NOMO-1 treated with dmso at 0.1 percent for 144 hours (cell line): ENCODE results near the gene PPFIBP1.
"Not testable (repeated sequence)": the region's sequence is repeated elsewhere in the genome, so short reads cannot be mapped to it uniquely, and the experiment has no call there.

Experiments
- DNase-seq: peaks from one replicate; lab custom pipeline; 2025; ENCODE audit not compliant: unreplicated experiment; lab: John Stamatoyannopoulos, UW

PPFIBP1 gene

GRCh38 chr12:27622436-27623195 is 98.6 kb downstream of the PPFIBP1 start:
- no peak for DNase-seq

DNA sequence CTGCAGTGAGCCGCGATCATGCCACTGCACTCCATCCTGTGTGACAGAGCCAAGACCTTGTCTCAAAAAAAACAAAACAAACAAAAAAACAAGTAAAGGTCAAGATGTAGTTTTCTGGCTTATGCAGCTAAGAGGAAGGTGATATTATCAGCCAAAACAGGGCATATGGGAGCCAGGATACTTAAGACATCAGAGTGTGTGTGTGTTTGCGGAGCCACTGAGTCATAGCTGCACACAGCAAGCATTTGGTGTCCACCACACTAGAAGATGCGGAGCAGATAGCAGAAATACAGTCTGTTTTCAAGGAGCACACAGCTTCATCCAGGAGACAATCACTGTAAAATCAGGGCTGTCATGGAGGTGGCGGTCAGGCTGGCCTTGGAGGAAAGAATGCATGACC is 99.6 kb downstream of the PPFIBP1 start:
- no peak for DNase-seq

DNA sequence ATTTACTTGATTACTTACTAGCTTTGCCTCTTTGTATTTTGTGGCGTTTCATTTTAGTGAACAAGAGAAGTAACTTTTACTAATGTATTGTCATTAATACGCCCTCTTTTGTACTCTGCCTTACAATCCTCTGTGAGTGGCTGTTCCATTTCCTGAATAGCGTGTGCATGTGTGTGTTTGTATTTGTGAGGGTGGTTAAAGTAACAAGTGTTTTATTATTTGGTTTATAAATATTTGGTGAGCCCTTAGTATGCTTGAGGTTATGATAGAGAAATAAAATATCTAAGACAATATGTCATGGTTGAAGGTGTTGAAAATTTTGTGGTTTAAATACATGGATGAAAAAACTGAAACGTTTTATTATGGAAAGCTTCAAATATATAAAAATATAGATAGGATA is 100.6 kb downstream of the PPFIBP1 start:
- DNase-seq: no peak

- DNase-seq: peak; percentile 41
Observed at GRCh38 chr12:27627123-27627852, 103.3 kb downstream of the PPFIBP1 start.

DNA sequence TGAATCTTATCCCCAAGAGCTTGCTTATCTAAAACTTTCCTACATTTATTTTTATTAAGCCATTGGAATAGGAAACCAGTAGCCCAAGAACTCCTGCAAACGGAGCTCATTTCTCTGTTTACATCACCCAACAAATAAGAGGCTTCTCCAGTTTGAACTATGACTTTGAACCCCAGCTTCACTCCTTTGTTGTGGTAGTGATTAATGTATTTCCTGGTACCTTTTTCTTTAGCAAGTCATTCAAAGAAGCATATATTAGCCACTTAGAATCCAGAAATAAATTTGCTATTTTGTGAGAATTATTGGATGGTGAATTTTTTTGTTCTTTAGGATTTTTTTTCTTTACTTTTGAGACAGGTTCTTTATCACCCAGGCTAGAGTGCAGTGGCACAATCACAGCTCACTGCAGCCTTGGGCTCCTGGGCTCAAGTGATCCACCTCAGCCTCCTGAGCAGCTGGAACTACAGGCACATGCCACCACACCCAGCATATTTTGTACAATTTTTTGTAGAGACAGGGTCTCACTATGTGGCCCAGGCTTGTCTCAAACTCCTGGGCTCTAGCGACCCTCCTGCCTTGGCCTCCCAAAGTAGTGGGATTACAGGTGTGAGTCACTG is 104.0 kb downstream of the PPFIBP1 start:
- not testable (repeated sequence) for DNase-seq

- not testable (repeated sequence) for DNase-seq
Observed at GRCh38 chr12:27630219-27630618, 106.2 kb downstream of the PPFIBP1 start.

DNA sequence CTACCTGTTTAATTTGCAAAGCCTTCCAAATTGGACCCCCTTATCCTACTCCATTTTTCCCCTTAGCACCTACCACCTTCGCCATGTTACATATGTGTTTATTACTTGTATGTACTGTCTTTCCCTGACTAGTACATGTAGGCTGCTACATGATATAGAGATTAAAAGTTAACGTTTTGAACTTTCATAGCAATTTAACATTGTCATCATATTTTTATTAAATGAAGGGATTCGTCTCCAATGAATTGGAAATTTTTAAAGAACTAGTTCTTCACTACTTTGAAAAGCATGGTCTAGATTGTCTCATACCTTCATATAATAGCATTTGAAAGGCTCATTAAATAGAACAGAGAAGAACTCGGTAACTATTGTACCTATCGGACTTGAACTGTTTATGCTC is 107.4 kb downstream of the PPFIBP1 start:
- no peak for DNase-seq

DNA sequence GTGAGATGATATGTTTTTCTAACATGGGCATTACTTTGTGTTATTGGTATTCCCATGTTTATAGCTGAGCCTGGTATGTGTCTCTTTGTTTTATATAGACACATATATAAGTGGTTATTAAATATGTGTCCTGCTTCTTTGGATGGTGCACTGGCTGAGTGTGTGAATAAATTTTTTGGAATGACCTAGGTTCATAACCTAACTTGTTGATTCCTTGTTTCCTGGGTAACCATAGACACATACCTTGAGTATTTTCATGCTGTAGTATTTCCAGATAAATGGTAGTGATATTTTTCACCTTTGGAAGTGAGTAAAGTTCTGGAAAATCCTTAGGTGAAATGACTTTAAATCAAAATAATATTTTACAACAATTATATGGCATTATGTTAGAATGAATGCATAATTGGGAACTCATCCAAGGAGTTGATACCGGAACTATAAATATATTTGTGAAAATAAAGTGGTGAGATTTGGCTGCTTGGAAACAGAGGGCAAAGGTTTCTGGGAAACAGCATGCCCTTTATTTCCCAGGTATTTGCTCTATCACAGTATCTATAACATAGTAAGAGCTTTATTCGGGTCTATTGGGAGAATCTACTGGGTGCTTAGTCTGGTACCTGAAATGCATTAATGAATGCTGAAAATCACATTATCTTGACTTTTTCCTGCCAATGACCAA is 107.9 kb downstream of the PPFIBP1 start:
- DNase-seq: no peak

- DNase-seq: peak; percentile 12
Observed at GRCh38 chr12:27635349-27635972, 111.5 kb downstream of the PPFIBP1 start.

GRCh38 chr12:27636569-27636968 is 112.6 kb downstream of the PPFIBP1 start:
- not testable (repeated sequence) for DNase-seq

- DNase-seq: no peak
Observed at GRCh38 chr12:27637524-27637923, 113.5 kb downstream of the PPFIBP1 start.

GRCh38 chr12:27639265-27639664 is 115.3 kb downstream of the PPFIBP1 start:
- no peak for DNase-seq

- DNase-seq: not testable (repeated sequence)
Observed at GRCh38 chr12:27640566-27641200, 116.7 kb downstream of the PPFIBP1 start.

- DNase-seq: not testable (repeated sequence)
Observed at GRCh38 chr12:27642361-27642760, 118.4 kb downstream of the PPFIBP1 start.

- DNase-seq: not testable (repeated sequence)
Observed at GRCh38 chr12:27642892-27643291, 118.9 kb downstream of the PPFIBP1 start.

DNA sequence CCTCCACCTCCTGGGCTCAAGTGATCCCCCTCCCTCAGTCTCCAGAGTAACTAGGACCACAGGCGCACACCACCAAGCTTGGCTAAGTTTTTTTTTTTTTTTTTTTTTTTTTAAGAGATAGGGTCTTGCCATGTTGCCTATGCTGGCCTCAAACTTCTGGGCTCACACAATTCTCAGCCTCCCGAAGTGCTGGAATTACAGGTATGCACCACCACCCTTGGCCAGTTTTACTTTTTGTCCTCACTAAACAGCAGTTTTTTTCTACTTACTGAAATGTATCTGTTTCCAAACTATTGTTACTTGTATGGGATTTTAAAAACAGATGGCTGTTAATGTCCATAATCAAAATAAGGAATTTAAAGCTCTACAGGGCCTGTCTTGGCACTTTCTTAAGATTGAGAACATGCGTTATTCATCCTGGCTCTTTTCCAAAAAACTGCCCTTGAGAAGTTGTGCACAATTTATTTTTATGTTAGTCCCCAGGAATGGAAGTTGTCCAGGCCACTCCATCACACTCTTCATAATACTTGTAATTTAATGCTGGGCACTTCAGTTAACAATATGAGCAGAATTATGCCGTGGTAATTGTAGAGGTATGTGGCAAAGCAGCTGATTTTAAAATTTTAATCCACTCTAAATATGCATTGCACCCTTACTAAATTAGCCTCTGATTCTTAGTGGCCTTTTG is 120.3 kb downstream of the PPFIBP1 start:
- DNase-seq: no peak

DNA sequence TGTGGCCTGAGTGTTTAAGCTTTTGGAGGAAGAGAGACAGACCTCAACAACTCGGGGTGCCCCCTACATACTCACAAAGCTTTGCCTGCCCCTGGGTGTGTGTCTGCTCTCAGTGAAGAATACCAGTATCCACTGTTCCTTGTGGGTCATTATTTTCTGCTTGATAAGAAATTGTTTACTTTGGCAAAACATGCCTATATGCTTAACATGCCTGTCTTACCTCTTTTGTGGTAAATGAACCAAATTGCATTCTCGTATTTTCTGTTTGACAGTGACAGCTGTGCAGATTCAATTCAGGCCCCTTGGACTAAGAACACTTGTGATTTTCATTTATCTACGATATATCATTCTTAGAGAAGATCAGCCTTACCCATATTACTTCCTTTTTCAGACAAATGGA is 121.7 kb downstream of the PPFIBP1 start:
- no peak for DNase-seq

- no peak for DNase-seq
Observed at GRCh38 chr12:27646149-27646548, 122.1 kb downstream of the PPFIBP1 start.

DNA sequence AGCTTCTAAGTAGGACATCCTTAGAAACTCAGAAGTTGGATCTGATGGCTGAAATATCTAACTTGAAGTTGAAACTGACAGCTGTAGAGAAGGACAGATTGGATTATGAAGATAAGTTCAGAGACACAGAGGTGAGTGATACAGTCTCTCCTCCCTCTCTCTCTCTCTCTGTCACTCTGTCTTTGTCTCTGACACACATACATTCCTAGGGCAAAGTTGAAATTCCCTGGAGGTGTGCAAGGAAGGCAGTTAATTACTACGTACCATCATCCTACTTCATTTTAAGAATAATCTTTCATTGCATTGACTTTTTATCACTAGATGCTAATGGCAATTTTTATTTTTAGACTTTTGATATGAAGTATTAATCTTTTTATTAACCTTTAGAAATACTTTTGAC is 126.0 kb downstream of the PPFIBP1 start:
- DNase-seq: no peak

DNA sequence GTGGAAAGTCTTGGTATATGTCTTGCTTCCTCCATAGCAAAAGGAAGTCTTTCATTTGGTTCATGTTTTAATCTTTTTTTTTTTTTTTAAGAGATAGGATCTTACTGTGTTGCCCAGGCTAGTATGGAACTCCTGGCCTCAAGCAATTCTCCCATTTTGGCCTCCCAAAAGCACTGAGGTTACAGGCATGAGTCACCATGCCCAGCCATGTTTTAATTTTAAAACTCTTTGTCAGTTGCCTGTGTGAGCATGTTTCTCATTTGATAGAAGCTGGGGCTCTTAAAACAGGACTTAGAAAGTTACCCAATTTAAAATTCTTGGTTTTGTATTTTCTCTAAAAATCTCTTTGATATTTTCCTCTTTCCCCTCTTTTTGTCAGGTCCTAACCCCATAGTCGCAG is 127.2 kb downstream of the PPFIBP1 start:
- DNase-seq: no peak
